Upper lobe of right lung (tissue), 1 donor: ENCODE results near the gene PCCA. TPM values are rescaled to one million over a fixed set of nuclear protein-coding genes. Genes with fewer than 3 reads are reported as not detected.
"Not testable (repeated sequence)": the region's sequence is repeated elsewhere in the genome, so short reads cannot be mapped to it uniquely, and the experiment has no call there.

Experiments used
- ATAC-seq: fragments of 200-7000 bp; cut with Tn5 transposase; one replicate; pipeline ENCODE4 v1.9.1; 2020; ENCODE audit warnings: mild to moderate bottlenecking, moderate library complexity
- DNase-seq: peaks from one replicate; pipeline ENCODE4 v3.0.0-alpha.2; 2020
- H3K27ac ChIP-seq: fragments of 200-600 bp; one replicate; pipeline ENCODE4 v1.8.0; 2022
- H3K27me3 ChIP-seq: fragments of 200-600 bp; one replicate; pipeline ENCODE4 v1.8.0; 2022; ENCODE audit warnings: mild to moderate bottlenecking
- H3K36me3 ChIP-seq: fragments of 200-600 bp; one replicate; pipeline ENCODE4 v1.8.0; 2022
- H3K4me1 ChIP-seq: fragments of 200-600 bp; one replicate; pipeline ENCODE4 v1.8.0; 2022
- H3K4me3 ChIP-seq: fragments of 200-600 bp; one replicate; pipeline ENCODE4 v1.8.0; 2022; ENCODE audit warnings: mild to moderate bottlenecking
- H3K9me3 ChIP-seq: fragments of 200-600 bp; one replicate; pipeline ENCODE4 v1.8.0; 2022
- CTCF ChIP-seq: fragments of 200-600 bp; IDR thresholded peaks from one replicate; pipeline ENCODE4 v1.8.0; 2022; ENCODE audit warnings: antibody characterized with exemption
- intact Hi-C: fragments of 100-400 bp; cut with DNase I; formaldehyde crosslinking; loops from one replicate; pipeline ENCODE4 v1.11.0; 2022
- total RNA-seq: library from RNA; stranded (reverse); fragmentation: NEBNext Ultra II Directional; extraction: Animal tissue kit (Norgen Biotek cat#: 25700); gene quantifications from one replicate; pipeline ENCODE4 v1.2.1, GENCODE V29; 2021
- donor health status: DM: no; HTN: yes; CAD: no; lungs with severe emphysema.

PCCA gene
- total RNA-seq, 1 donor from 2014 or later: 34.7 TPM

GRCh38 chr13:100565286-100565685 is 476.4 kb downstream of the PCCA start:
- DNase-seq: no peak
- Histone ChIP-seq H3K27me3 (no peaks in the 10 kb centered on the region), H3K36me3 (no peaks in the 10 kb centered on the region), H3K27ac (no peak overlapping the region), H3K4me3 (no peak overlapping the region), H3K9me3 (no peaks in the 10 kb centered on the region), H3K4me1 (no peaks in the 10 kb centered on the region)
- intact Hi-C loops: no loop called here
- no peak for ATAC-seq
- no peak for TF ChIP-seq CTCF

- Histone ChIP-seq H3K9me3 (no peaks in the 10 kb centered on the region), H3K4me1 (no peaks in the 10 kb centered on the region), H3K4me3 (no peak overlapping the region), H3K36me3 (no peaks in the 10 kb centered on the region), H3K27me3 (no peaks in the 10 kb centered on the region), H3K27ac (no peak overlapping the region)
- intact Hi-C loops: no loop called here
- no peak for TF ChIP-seq CTCF
- no peak for DNase-seq
- ATAC-seq: no peak
These were observed 477.6 kb downstream of the PCCA start for GRCh38 chr13:100566543-100566942.

- no peaks in the 10 kb centered on the region for H3K27me3 ChIP-seq
- intact Hi-C loops: no loop called here
- H3K9me3 ChIP-seq: no peaks in the 10 kb centered on the region
- no peak overlapping the region for H3K4me3 ChIP-seq
- no peaks in the 10 kb centered on the region for H3K4me1 ChIP-seq
- H3K27ac ChIP-seq: no peak overlapping the region
- ATAC-seq (peak; percentile 95), DNase-seq (no peak)
- peak; percentile 74 for TF ChIP-seq CTCF
- no peaks in the 10 kb centered on the region for H3K36me3 ChIP-seq
These were observed 484.2 kb downstream of the PCCA start for GRCh38 chr13:100573121-100573520.

GRCh38 chr13:100577239-100577638 is 488.3 kb downstream of the PCCA start:
- H3K27me3 ChIP-seq, H3K4me3 ChIP-seq, H3K27ac ChIP-seq, H3K9me3 ChIP-seq, intact Hi-C loops, H3K4me1 ChIP-seq, H3K36me3 ChIP-seq, DNase-seq, ATAC-seq: not testable (repeated sequence)

Other genes starting within 250 kb of the PCCA start
- gene ZIC5, start 117.3 kb upstream of the PCCA start, total RNA-seq: not detected
- gene ZIC2, start 107.3 kb upstream of the PCCA start, total RNA-seq: not detected